Fibroblast of pulmonary artery (primary cell): ENCODE data around the gene MAN2A2.

Experiments used
- DNase-seq: peaks from one replicate; pipeline ENCODE4 v3.0.0-alpha.2; 2010; ENCODE audit warnings: low read depth
- H3K4me3 ChIP-seq: replicated peaks from 2 replicates; pipeline ENCODE4 v1.5.1; 2011; ENCODE audit warnings: low read depth, mild to moderate bottlenecking, control low read depth, low read length, moderate library complexity
- TF ChIP-seq, protein P1 (sequence below): IDR thresholded peaks from 2 replicates; pipeline ENCODE4 v1.5.1; 2011; ENCODE audit warnings: mild to moderate bottlenecking, control low read depth, low read length, inconsistent platforms; ENCODE audit errors: missing control alignments

Gene MAN2A2

GRCh38 chr15:90938261-90938660, 35.2 kb downstream of the MAN2A2 start:
- TF ChIP-seq, protein P1, sequence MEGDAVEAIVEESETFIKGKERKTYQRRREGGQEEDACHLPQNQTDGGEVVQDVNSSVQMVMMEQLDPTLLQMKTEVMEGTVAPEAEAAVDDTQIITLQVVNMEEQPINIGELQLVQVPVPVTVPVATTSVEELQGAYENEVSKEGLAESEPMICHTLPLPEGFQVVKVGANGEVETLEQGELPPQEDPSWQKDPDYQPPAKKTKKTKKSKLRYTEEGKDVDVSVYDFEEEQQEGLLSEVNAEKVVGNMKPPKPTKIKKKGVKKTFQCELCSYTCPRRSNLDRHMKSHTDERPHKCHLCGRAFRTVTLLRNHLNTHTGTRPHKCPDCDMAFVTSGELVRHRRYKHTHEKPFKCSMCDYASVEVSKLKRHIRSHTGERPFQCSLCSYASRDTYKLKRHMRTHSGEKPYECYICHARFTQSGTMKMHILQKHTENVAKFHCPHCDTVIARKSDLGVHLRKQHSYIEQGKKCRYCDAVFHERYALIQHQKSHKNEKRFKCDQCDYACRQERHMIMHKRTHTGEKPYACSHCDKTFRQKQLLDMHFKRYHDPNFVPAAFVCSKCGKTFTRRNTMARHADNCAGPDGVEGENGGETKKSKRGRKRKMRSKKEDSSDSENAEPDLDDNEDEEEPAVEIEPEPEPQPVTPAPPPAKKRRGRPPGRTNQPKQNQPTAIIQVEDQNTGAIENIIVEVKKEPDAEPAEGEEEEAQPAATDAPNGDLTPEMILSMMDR, result no peak
- no peak overlapping the region for H3K4me3 ChIP-seq
- DNase-seq, result no peak

DNA sequence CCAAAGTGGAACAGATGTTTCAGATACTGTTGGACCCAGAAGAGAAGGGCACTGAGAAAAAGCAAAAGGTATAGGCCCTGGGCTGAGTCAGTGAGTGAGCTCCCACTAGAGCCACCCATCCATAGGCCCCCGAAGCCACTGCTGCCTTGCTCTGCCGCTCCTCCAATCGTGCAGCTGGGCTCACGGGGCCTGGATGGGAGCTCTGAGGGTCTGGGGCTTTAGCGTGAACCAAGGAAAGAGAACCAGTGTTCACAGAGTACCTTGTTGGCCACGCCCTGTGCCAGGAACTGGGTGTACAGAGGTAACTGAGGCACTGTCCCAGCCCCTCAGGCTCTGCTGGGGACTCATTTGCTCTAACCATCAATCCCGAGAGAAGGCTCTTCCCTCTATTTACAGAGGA, 36.7 kb downstream of the MAN2A2 start:
- no peak for DNase-seq
- TF ChIP-seq, protein P1, result no peak
- H3K4me3 ChIP-seq, result no peak overlapping the region

- TF ChIP-seq, protein P1, result no peak
- no peak for DNase-seq
Measured at GRCh38 chr15:90941038-90941437, 37.9 kb downstream of the MAN2A2 start.

DNA sequence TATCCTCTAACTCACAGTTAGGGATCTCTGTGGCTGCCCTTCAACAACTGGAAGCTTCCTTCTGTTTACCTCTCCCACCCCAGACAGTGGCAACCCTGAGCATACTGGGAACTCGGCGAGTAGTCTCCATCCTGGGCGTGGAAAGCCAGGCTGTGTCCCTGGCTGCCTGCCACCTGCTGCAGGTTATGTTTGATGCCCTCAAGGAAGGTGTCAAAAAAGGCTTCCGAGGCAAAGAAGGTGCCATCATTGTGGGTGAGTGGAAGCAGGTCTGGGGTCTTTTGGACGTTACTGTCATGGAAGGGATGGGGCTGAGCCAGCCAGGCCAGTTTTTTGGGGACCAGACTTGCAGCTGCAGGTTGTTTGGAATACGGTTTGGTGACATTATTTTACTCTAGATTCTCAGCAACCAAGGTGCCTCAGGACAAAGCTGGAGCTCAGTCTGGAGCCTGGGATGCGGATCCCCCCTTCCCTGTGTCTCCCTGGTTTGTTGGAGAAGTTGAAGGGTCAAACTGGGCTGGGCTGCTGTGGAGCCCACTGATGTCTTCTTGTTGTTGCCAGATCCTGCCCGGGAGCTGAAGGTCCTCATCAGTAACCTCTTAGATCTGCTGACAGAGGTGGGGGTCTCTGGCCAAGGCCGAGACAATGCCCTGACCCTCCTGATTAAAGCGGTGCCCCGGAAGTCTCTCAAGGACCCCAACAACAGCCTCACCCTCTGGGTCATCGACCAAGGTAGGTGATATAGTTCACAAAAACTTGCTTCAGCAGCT, 39.4 kb downstream of the MAN2A2 start:
- DNase-seq, result no peak
- TF ChIP-seq, protein P1, result no peak
- no peak overlapping the region for H3K4me3 ChIP-seq

More at GRCh38 chr15:90941038-90941437, 37.9 kb downstream of the MAN2A2 start:
- no peak overlapping the region for H3K4me3 ChIP-seq

GRCh38 chr15:90945091-90945490, 42.0 kb downstream of the MAN2A2 start:
- DNase-seq, result no peak
- no peak overlapping the region for H3K4me3 ChIP-seq
- TF ChIP-seq, protein P1, result no peak

DNA sequence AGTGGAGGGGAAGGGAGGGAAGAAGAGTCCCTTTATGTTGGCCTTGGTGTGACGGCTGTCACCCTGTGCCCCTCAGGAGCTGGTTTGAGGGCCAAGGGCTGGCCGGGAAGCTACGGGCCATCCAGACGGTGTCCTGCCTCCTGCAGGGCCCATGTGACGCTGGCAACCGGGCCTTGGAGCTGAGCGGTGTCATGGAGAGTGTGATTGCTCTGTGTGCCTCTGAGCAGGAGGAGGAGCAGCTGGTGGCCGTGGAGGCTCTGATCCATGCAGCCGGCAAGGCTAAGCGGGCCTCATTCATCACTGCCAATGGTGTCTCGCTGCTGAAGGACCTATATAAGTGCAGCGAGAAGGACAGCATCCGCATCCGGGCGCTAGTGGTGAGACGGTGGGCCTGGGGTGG, 43.4 kb downstream of the MAN2A2 start:
- no peak for DNase-seq

More for the DNA sequence above, 43.4 kb downstream of the MAN2A2 start:
- TF ChIP-seq, protein P1, result no peak
- no peak overlapping the region for H3K4me3 ChIP-seq
